Astrocyte (in vitro differentiated cells and primary cell): ENCODE data around the gene GMDS. TPM values are rescaled to one million over a fixed set of nuclear protein-coding genes. Genes with fewer than 3 reads are reported as not detected.

Experiments used
- DNase-seq: peaks from one replicate; pipeline ENCODE4 v3.0.0-alpha.2; 2010; ENCODE audit warnings: low read depth
- FAIRE-seq: peaks from 2 replicates; lab custom pipeline; 2011; peaks lifted over from hg19 to GRCh38; lab: Jason Lieb, UNC
- H2AFZ ChIP-seq: 2 replicates; pipeline ENCODE4 v1.6.0; 2012; ENCODE audit warnings: low read depth, low read length, inconsistent platforms
- H3K27ac ChIP-seq: 2 replicates; pipeline ENCODE4 v1.5.1; 2011; ENCODE audit warnings: low read depth, low read length, inconsistent platforms
- H3K27me3 ChIP-seq: 2 replicates; pipeline ENCODE4 v1.6.0; 2011; ENCODE audit warnings: low read length, inconsistent platforms; ENCODE audit not compliant: insufficient read depth
- H3K36me3 ChIP-seq: 2 replicates; pipeline ENCODE4 v1.5.1; 2011; ENCODE audit warnings: low read length, inconsistent platforms; ENCODE audit not compliant: insufficient read depth
- H3K4me1 ChIP-seq: 2 replicates; pipeline ENCODE4 v1.5.1; 2011; ENCODE audit warnings: low read length, inconsistent platforms; ENCODE audit not compliant: insufficient read depth
- H3K4me2 ChIP-seq: 2 replicates; pipeline ENCODE4 v1.6.0; 2012; ENCODE audit warnings: low read length, inconsistent platforms
- H3K4me3 ChIP-seq: 2 replicates; pipeline ENCODE4 v1.5.1; 2011; ENCODE audit warnings: low read depth, mild to moderate bottlenecking, low read length, inconsistent platforms; ENCODE audit not compliant: insufficient read depth
- H3K79me2 ChIP-seq: 2 replicates; pipeline ENCODE4 v1.6.0; 2012; ENCODE audit warnings: mild to moderate bottlenecking, low read length, inconsistent platforms; ENCODE audit not compliant: insufficient read depth
- H3K9ac ChIP-seq: 2 replicates; pipeline ENCODE4 v1.6.0; 2012; ENCODE audit warnings: mild to moderate bottlenecking, low read length, inconsistent platforms
- H3K9me3 ChIP-seq: 2 replicates; pipeline ENCODE4 v1.5.1; 2012; ENCODE audit warnings: low read depth, mild to moderate bottlenecking, low read length, inconsistent platforms; ENCODE audit not compliant: insufficient read depth
- H4K20me1 ChIP-seq: 2 replicates; pipeline ENCODE4 v1.6.0; 2012; ENCODE audit warnings: low read length, inconsistent platforms; ENCODE audit not compliant: insufficient read depth
- H3K27ac Mint-ChIP-seq: one replicate; pipeline ENCODE4 v1.8.0; 2021; ENCODE audit warnings: mild to moderate bottlenecking, mixed read lengths; ENCODE audit not compliant: unreplicated experiment
- H3K27me3 Mint-ChIP-seq: one replicate; pipeline ENCODE4 v1.8.0; 2021; ENCODE audit warnings: low read depth, mixed read lengths; ENCODE audit not compliant: unreplicated experiment
- H3K36me3 Mint-ChIP-seq: one replicate; pipeline ENCODE4 v1.8.0; 2021; ENCODE audit warnings: low read depth, mixed read lengths; ENCODE audit not compliant: unreplicated experiment
- H3K4me1 Mint-ChIP-seq: one replicate; pipeline ENCODE4 v1.8.0; 2021; ENCODE audit warnings: low read depth, mixed read lengths; ENCODE audit not compliant: unreplicated experiment
- H3K4me3 Mint-ChIP-seq: one replicate; pipeline ENCODE4 v1.8.0; 2021; ENCODE audit warnings: mild to moderate bottlenecking, moderate library complexity, mixed read lengths; ENCODE audit not compliant: unreplicated experiment
- H3K9me3 Mint-ChIP-seq: one replicate; pipeline ENCODE4 v1.8.0; 2021; ENCODE audit warnings: mild to moderate bottlenecking, mixed read lengths; ENCODE audit not compliant: unreplicated experiment
- EZH2 ChIP-seq: IDR thresholded peaks from 2 replicates; pipeline ENCODE4 v1.6.1; 2012; ENCODE audit warnings: mild to moderate bottlenecking, low read length, inconsistent platforms; ENCODE audit not compliant: insufficient read depth
- total RNA-seq: library from RNA; stranded (reverse); gene quantifications from 2 replicates; pipeline ENCODE4 v1.2.1, GENCODE V29; 2021
- TF ChIP-seq, protein P1 (sequence below): IDR thresholded peaks from 2 replicates; pipeline ENCODE4 v1.5.1; 2011; ENCODE audit warnings: low read depth, mild to moderate bottlenecking, inconsistent platforms, low read length, moderate library complexity; ENCODE audit not compliant: insufficient read depth

The GMDS gene
- total RNA-seq, 1 donor from 2014 or later = 9.4 TPM

DNA sequence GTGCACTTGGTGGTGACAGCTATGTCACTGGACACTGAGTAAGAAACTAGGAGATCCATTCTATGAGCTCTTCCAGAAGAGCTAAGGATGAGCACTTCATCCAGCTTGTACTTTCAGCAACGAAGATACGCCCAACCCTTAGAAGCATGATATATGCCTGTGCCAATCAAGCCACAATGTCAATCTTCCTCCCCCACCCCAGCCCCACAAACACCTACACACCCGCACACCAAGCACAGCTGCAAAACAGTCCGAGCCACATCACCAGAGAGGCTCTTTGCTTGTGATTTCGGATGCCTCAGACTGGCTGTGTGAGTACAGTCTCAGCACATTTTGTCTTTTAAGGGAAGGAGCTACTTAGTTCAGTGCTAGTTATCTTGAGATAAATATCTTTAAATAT is 375.2 kb downstream of the GMDS start:
- no peaks in the 10 kb centered on the region for H3K9me3 Mint-ChIP-seq
- no peak for DNase-seq
- H3K4me3 Mint-ChIP-seq = no peak overlapping the region
- no peak for TF ChIP-seq EZH2
- TF ChIP-seq, protein P1, sequence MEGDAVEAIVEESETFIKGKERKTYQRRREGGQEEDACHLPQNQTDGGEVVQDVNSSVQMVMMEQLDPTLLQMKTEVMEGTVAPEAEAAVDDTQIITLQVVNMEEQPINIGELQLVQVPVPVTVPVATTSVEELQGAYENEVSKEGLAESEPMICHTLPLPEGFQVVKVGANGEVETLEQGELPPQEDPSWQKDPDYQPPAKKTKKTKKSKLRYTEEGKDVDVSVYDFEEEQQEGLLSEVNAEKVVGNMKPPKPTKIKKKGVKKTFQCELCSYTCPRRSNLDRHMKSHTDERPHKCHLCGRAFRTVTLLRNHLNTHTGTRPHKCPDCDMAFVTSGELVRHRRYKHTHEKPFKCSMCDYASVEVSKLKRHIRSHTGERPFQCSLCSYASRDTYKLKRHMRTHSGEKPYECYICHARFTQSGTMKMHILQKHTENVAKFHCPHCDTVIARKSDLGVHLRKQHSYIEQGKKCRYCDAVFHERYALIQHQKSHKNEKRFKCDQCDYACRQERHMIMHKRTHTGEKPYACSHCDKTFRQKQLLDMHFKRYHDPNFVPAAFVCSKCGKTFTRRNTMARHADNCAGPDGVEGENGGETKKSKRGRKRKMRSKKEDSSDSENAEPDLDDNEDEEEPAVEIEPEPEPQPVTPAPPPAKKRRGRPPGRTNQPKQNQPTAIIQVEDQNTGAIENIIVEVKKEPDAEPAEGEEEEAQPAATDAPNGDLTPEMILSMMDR = no peak
- H3K4me2 ChIP-seq = no peak overlapping the region
- no peaks in the 10 kb centered on the region for H3K9me3 ChIP-seq
- FAIRE-seq = no peak
- no peak overlapping the region for H3K27ac Mint-ChIP-seq
- no peak overlapping the region for H3K4me3 ChIP-seq
- H3K9ac ChIP-seq = no peak overlapping the region
- no peaks in the 10 kb centered on the region for H3K27me3 ChIP-seq
- no peaks in the 10 kb centered on the region for H3K27me3 Mint-ChIP-seq
- H2AFZ ChIP-seq = no peak overlapping the region
- H3K4me1 Mint-ChIP-seq = peaks cover 22% of the 10 kb centered on the region
- H3K36me3 Mint-ChIP-seq = no peaks in the 10 kb centered on the region
- no peaks in the 10 kb centered on the region for H4K20me1 ChIP-seq
- peaks cover 7% of the 10 kb centered on the region for H3K4me1 ChIP-seq
- H3K36me3 ChIP-seq = no peaks in the 10 kb centered on the region
- H3K27ac ChIP-seq = no peak overlapping the region
- H3K79me2 ChIP-seq = no peaks in the 10 kb centered on the region

DNA sequence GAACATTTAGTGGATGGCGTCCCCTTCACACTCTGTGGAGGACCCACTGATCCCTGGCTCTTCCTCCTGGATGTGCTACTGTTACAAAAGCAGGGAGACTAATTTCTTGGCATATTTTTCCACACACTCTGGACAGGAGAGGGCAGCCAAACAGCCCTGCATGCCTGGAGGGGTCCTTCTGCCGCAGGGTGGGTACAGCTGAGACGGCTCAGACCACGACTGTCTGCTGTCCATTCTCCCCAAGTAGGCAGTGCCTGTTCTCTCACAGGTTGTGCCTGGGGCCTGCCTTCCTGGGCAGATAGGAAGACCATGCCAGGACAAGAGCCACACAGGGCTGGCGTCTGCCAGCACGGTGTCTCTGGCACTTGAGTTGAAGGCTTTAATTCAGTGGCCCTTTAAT is 375.6 kb downstream of the GMDS start:
- H2AFZ ChIP-seq = no peak overlapping the region
- TF ChIP-seq, protein P1 = no peak
- no peak for TF ChIP-seq EZH2
- H3K4me3 ChIP-seq = no peak overlapping the region
- Mint-ChIP-seq H3K27me3 (no peaks in the 10 kb centered on the region), H3K9me3 (no peaks in the 10 kb centered on the region), H3K36me3 (no peaks in the 10 kb centered on the region), H3K4me3 (no peak overlapping the region), H3K4me1 (peaks cover 24% of the 10 kb centered on the region), H3K27ac (no peak overlapping the region)
- H3K4me2 ChIP-seq = no peak overlapping the region
- H4K20me1 ChIP-seq = no peaks in the 10 kb centered on the region
- DNase-seq (no peak), FAIRE-seq (no peak)
- H3K9me3 ChIP-seq = no peaks in the 10 kb centered on the region
- H3K4me1 ChIP-seq = peaks cover 7% of the 10 kb centered on the region
- no peak overlapping the region for H3K9ac ChIP-seq
- no peaks in the 10 kb centered on the region for H3K79me2 ChIP-seq
- H3K27me3 ChIP-seq = no peaks in the 10 kb centered on the region
- no peak overlapping the region for H3K27ac ChIP-seq
- H3K36me3 ChIP-seq = no peaks in the 10 kb centered on the region

DNA sequence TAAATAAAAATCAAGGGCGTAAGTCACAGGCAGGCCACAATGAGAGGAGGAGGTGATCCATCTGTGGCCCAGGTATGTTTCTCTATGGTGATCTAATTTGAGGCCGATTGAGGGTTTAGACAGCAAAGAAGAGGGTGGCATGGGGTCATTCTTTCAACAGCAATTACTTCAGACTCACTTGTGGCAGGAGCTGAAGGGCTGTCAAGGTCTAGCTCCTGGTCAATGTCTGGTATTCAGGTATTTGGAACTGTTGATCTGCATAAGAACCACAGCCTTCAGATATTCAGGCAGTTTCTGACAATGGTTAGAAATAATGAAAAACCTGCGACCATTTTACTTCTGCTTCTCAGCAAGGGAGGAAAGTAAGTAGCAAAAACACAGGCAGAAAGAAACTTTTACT is 376.1 kb downstream of the GMDS start:
- H3K4me1 ChIP-seq = peaks cover 7% of the 10 kb centered on the region
- TF ChIP-seq, protein P1 = no peak
- TF ChIP-seq EZH2 = no peak
- H3K9me3 ChIP-seq = no peaks in the 10 kb centered on the region
- H3K27me3 ChIP-seq = no peaks in the 10 kb centered on the region
- H3K27ac ChIP-seq = no peak overlapping the region
- no peak overlapping the region for H3K9ac ChIP-seq
- Mint-ChIP-seq H3K4me1 (peaks cover 29% of the 10 kb centered on the region), H3K36me3 (no peaks in the 10 kb centered on the region), H3K4me3 (no peak overlapping the region), H3K27ac (no peak overlapping the region), H3K27me3 (no peaks in the 10 kb centered on the region), H3K9me3 (no peaks in the 10 kb centered on the region)
- H4K20me1 ChIP-seq = no peaks in the 10 kb centered on the region
- no peak overlapping the region for H3K4me2 ChIP-seq
- no peak overlapping the region for H3K4me3 ChIP-seq
- no peaks in the 10 kb centered on the region for H3K79me2 ChIP-seq
- no peak for DNase-seq
- H3K36me3 ChIP-seq = no peaks in the 10 kb centered on the region
- H2AFZ ChIP-seq = no peak overlapping the region
- FAIRE-seq = no peak
